Heart left ventricle (tissue), 16 donors: Measurements from ENCODE around the gene CD300LG. TPM values are rescaled to one million over a fixed set of nuclear protein-coding genes. Genes with fewer than 3 reads are reported as not detected.
"Not testable (repeated sequence)": the region's sequence is repeated elsewhere in the genome, so short reads cannot be mapped to it uniquely, and the experiment has no call there.

ENCODE experiments used
- ATAC-seq, 4 donors: fragments of 200-7000 bp; cut with Tn5 transposase; one replicate each; pipeline ENCODE4 v1.9.1; 2020 to 2022; ENCODE audit warnings: moderate library complexity in 4 of 4, mild to moderate bottlenecking in 3 of 4, moderate number of reproducible peaks in 1 of 4
- DNase-seq, 5 donors: peaks; one replicate each; pipeline ENCODE4 v3.0.0-alpha.2; 2020
- H3K27ac ChIP-seq, 12 donors: fragments of 200-600 bp; sonication (generic) in 4 of 12; one replicate each; pipeline versions ENCODE4 v1.5.0 to v1.8.0; 2016 to 2022; ENCODE audit warnings: mild to moderate bottlenecking in 2 of 12
- H3K27me3 ChIP-seq, 9 donors: fragments of 200-600 bp; sonication (generic) in 2 of 9; one replicate each; pipeline versions ENCODE4 v1.5.1 to v1.8.0; 2016 to 2022; ENCODE audit warnings: mild to moderate bottlenecking in 3 of 9
- H3K36me3 ChIP-seq, 9 donors: fragments of 200-600 bp; sonication (generic) in 2 of 9; one replicate each; pipeline versions ENCODE4 v1.5.0 to v1.8.0; 2018 to 2022; ENCODE audit warnings: mild to moderate bottlenecking in 2 of 9
- H3K4me1 ChIP-seq, 12 donors: fragments of 200-600 bp; sonication (generic) in 4 of 12; one replicate each; pipeline versions ENCODE4 v1.5.0 to v1.8.0; 2016 to 2022; ENCODE audit warnings: mild to moderate bottlenecking in 3 of 12
- H3K4me3 ChIP-seq, 12 donors: fragments of 200-600 bp; sonication (generic) in 4 of 12; one replicate each; pipeline versions ENCODE4 v1.5.0 to v1.8.0; 2017 to 2022; ENCODE audit warnings: mild to moderate bottlenecking in 9 of 12, moderate library complexity in 4 of 12
- H3K9me3 ChIP-seq, 12 donors: fragments of 200-600 bp; sonication (generic) in 4 of 12; one replicate each; pipeline versions ENCODE4 v1.5.0 to v1.8.0; 2016 to 2022; ENCODE audit warnings: mild to moderate bottlenecking in 1 of 12
- POLR2A ChIP-seq, 2 donors: fragments of 450-650 bp; IDR thresholded peaks; one replicate each; pipeline ENCODE4 v1.6.1; 2017; ENCODE audit warnings: antibody characterized with exemption in 2 of 2, mild to moderate bottlenecking in 2 of 2, moderate library complexity in 2 of 2
- WGBS, 4 donors: extraction: QIAGEN DNeasy Blood & Tissue Kit in 2 of 4; methylation state at CpG; one replicate each; pipeline versions ENCODE4 v1.1.5 to v1.1.7; 2013 to 2018; 5-methylcytosine and 5-hydroxymethylcytosine counted together
- intact Hi-C, 10 donors: fragments of 100-400 bp; cut with DNase I; formaldehyde crosslinking; loops; one replicate each; pipeline versions ENCODE4 v1.11.1 to v1.14.2; 2022
- polyA plus RNA-seq, 2 donors: library from polyadenylated mRNA; stranded (reverse); fragments of 200-250 nt; gene quantifications; one replicate each; pipeline ENCODE4 v1.2.3, GENCODE V29; 2013
- total RNA-seq, 9 donors: library from RNA; depleted of rRNA in 2 of 9; stranded (reverse); fragments of >200 nt in 2 of 9; fragmentation: NEBNext Ultra II Directional in 3 of 9; extraction: Animal tissue kit (Norgen Biotek cat#: 25700) in 3 of 9; gene quantifications; one replicate each; pipeline versions ENCODE4 v1.1.0 to v1.2.4, GENCODE V29; 2016 to 2023
- TF ChIP-seq, protein P1 (sequence below), 12 donors: fragments of 200-600 bp; sonication (generic) in 4 of 12; IDR thresholded peaks; one replicate each; pipeline versions ENCODE4 v1.5.0 to v1.8.0; 2018 to 2022; ENCODE audit warnings: antibody characterized with exemption in 12 of 12, mild to moderate bottlenecking in 5 of 12
- donor health status: ischemic (EF 13 %, LVEDD 7.1; RV severe dilation, severe dysfunction).
- donor health status: healthy with polysubstance abuse.
- donor health status: DM: no; HTN: yes; CAD: no.
- donor health status: DM: no; HTN: no; CAD: no.
- donor health status: ischemic (EF 25% LVEDD 6.9; RV normal size, moderate dysfunction).
- donor health status: ischemic (EF 25% LVEDD 5.7; RV mildly dilated, moderate dysfunction).
- donor health status: healthy.
- donor health status: DM: yes; HTN: yes; CAD: no.
- donor health status: ischemic (EF 35%, LVEDD 5.7; RV mildly dilated, moderate dysfunction).
- donor health status: nonischemic (EF 11% LVEDD 7.7; RV severe dilation, severe dysfunction).
- donor health status: DM: yes; HTN: yes; CAD: no.
- donor health status: PGD.
- donor health status: ischemic (EF 29% LVEDD 5.4; RV normal size, mild dysfunction).
- donor health status: nonischemic (EF 23%, LVEDD 6.1; RV moderate dilation, normal function).

The CD300LG gene
- total and polyA plus RNA-seq, 11 donors = 7.3 to 85.8 (median 19.9) TPM

DNA sequence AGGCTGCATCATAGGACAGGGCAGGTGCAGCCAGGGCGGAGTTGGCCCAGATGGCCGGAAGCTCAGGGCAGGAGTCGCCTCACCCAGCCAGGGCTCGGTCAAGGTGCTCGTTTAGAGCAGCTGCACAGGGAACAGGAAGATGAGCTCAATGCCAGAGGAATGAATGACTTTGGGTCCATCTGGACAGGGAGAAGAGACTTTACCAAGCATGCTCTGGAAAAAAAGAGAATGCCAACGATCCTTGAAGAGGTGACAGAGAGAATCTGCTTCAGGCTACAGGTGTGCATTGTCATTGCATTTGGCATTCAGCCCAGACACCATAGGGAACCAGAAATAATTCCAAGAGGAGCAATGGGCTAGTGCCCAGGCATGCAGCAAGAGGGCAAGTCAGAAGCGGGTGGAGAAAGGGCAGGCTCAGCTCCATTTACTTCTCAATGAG lies 7.3 kb upstream of the CD300LG start:
- intact Hi-C loops = loop anchor here in 7 of 10 donors (5.0 to 10.0 kb wide), 3 partner anchors 55 to 145 kb away; partner anchors contain the start of gene CFAP97D1 (in 2 of the 7)
- WGBS, 4 donors = 36 to 46% (median 37%) methylated on average over 7 of the region's 7 CpGs
- DNase-seq = peak in 1 of 5 donors; percentile 33
- peak in 3 of 4 donors; percentile 22 to 47 (median 29) for ATAC-seq
- H3K4me3 ChIP-seq = no peak overlapping the region
- no peaks in the 10 kb centered on the region for H3K36me3 ChIP-seq
- no peak overlapping the region for H3K27ac ChIP-seq
- no peaks in the 10 kb centered on the region for H3K9me3 ChIP-seq
- H3K4me1 ChIP-seq = peaks cover 0 to 13% (median 6%) of the 10 kb centered on the region in 12 donors
- TF ChIP-seq, protein P1, sequence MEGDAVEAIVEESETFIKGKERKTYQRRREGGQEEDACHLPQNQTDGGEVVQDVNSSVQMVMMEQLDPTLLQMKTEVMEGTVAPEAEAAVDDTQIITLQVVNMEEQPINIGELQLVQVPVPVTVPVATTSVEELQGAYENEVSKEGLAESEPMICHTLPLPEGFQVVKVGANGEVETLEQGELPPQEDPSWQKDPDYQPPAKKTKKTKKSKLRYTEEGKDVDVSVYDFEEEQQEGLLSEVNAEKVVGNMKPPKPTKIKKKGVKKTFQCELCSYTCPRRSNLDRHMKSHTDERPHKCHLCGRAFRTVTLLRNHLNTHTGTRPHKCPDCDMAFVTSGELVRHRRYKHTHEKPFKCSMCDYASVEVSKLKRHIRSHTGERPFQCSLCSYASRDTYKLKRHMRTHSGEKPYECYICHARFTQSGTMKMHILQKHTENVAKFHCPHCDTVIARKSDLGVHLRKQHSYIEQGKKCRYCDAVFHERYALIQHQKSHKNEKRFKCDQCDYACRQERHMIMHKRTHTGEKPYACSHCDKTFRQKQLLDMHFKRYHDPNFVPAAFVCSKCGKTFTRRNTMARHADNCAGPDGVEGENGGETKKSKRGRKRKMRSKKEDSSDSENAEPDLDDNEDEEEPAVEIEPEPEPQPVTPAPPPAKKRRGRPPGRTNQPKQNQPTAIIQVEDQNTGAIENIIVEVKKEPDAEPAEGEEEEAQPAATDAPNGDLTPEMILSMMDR (IDR thresholded peaks at IDR 0.05) = no peak
- no peak for TF ChIP-seq POLR2A (IDR thresholded peaks at IDR 0.05)
- H3K27me3 ChIP-seq = no peaks in the 10 kb centered on the region

DNA sequence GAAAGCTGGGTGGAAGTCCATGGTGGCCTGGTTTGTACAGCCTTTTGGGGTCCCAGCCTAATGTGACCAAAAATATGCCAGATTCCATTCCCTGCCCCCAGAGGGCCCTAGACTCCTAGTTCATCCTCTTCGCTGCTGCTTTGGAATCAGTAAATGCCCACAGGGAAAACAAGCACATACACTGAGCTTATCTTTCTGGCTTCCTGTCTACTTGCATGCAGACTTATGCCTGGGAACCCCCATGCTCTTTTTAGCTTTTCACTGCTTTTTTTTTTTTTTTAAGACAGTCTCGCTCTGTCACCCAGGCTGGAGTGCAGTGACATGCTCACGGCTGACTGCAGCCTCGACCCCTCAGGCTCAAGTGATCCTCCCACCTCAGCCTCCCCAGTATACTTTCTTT lies 6.2 kb upstream of the CD300LG start:
- H3K9me3 ChIP-seq = no peaks in the 10 kb centered on the region
- TF ChIP-seq, protein P1 (IDR thresholded peaks at IDR 0.05) = peak in 9 of 12 donors; percentile 8 to 41 (median 23)
- TF ChIP-seq POLR2A (IDR thresholded peaks at IDR 0.05) = no peak
- 38 to 63% (median 54%) methylated on average over 4 of the region's 4 CpGs for WGBS, 4 donors
- no peaks in the 10 kb centered on the region for H3K27me3 ChIP-seq
- intact Hi-C loops = loop anchor here in 6 of 10 donors (5.0 to 10.0 kb wide), 2 partner anchors 59 to 146 kb away; partner anchors contain the start of gene CFAP97D1 (in 1 of the 6)
- H3K4me1 ChIP-seq = peaks cover 0 to 16% (median 7%) of the 10 kb centered on the region in 12 donors
- peak in 2 of 4 donors; percentile 43 to 65 for ATAC-seq
- H3K27ac ChIP-seq = peak overlapping the region in 1 of 12 donors; percentile 11
- H3K4me3 ChIP-seq = no peak overlapping the region
- DNase-seq = no peak
- H3K36me3 ChIP-seq = no peaks in the 10 kb centered on the region

DNA sequence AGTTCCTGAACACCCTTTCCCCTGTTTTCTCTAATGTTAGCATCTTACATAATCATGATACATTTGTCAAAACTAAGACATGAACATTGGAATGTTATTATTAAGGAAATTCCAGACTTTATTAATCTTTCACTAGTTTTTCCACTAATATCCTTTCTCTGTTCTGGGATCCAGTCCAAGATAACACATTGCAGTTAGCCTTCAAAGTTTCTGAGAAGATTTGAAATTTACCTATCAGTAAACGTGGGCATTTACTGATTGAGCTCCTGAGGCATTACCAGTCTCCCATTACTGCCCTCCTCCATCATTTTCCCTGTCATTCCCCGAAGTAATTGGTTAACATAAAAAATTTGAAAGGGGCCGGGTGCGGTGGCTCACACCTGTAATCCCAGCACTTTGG lies 5.7 kb upstream of the CD300LG start:
- Histone ChIP-seq H3K9me3 (no peaks in the 10 kb centered on the region), H3K36me3 (no peaks in the 10 kb centered on the region), H3K4me3 (no peak overlapping the region), H3K27me3 (no peaks in the 10 kb centered on the region), H3K27ac (no peak overlapping the region), H3K4me1 (peaks cover 0 to 20% (median 11%) of the 10 kb centered on the region in 12 donors)
- WGBS, 4 donors = 70 to 81% (median 78%) methylated on average over 4 of the region's 4 CpGs
- intact Hi-C loops = loop anchor here in 6 of 10 donors (5.0 to 10.0 kb wide), 2 partner anchors 59 to 146 kb away; partner anchors contain the start of gene CFAP97D1 (in 1 of the 6)
- no peak for ATAC-seq
- DNase-seq = no peak
- TF ChIP-seq POLR2A (IDR thresholded peaks at IDR 0.05) = no peak
- TF ChIP-seq, protein P1 (IDR thresholded peaks at IDR 0.05) = no peak

DNA sequence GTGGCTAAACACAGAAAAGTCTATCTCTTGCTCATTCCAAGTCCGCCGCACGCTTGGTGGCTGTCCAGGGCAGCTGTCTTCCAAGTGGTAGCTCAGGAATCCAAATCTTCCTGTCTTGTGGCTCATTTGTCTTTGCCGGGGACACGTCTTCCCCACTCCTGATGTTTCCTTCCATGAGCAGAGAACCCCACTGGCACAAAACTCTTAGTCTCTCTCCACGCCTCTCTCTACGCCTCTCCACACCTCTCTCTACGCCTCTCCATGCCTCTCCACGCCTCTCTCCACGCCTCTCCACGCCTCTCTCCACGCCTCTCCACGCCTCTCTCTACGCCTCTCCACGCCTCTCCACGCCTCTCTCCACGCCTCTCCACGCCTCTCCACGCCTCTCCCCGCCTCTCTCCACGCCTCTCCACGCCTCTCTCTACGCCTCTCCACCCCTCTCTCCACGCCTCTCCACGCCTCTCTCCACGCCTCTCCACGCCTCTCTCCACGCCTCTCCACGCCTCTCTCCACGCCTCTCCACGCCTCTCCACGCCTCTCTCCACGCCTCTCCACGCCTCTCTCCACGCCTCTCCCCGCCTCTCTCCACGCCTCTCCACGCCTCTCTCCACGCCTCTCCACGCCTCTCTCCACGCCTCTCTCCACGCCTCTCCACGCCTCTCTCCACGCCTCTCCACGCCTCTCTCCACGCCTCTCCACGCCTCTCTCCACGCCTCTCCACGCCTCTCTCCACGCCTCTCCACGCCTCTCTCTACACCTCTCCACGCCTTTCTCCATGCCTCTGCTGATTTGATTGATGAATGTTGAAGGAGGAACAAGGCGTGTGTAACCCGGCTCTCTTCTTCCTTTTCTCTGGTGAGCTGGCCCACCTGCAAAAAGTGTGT lies 4.6 kb upstream of the CD300LG start:
- not testable (repeated sequence) for H3K4me3 ChIP-seq, H3K9me3 ChIP-seq, H3K27me3 ChIP-seq, H3K36me3 ChIP-seq, ATAC-seq, H3K27ac ChIP-seq
- H3K4me1 ChIP-seq = peaks cover 0 to 30% (median 14%) of the 10 kb centered on the region in 12 donors
- DNase-seq = peak in 1 of 5 donors; percentile 54
- 88 to 95% (median 94%) methylated on average over 46 to 54 of the region's 54 CpGs for WGBS, 4 donors
- intact Hi-C loops = loop anchor here in 6 of 10 donors (5.0 to 10.0 kb wide), 2 partner anchors 60 to 148 kb away; partner anchors contain the start of gene CFAP97D1 (in 1 of the 6)
